Astrocyte of the spinal cord (primary cell): ENCODE data around the gene TXK.

Source experiments
- DNase-seq: peaks from one replicate; pipeline ENCODE4 v3.0.0; 2011; ENCODE audit warnings: low read depth, low spot score
- H3K4me3 ChIP-seq: 2 replicates; pipeline ENCODE4 v1.5.1; 2011; ENCODE audit warnings: low read depth, mild to moderate bottlenecking, low read length, moderate library complexity
- CTCF ChIP-seq: IDR thresholded peaks from 2 replicates; pipeline ENCODE4 v1.5.1; 2012; ENCODE audit warnings: low read depth, mild to moderate bottlenecking, low read length, inconsistent platforms
- in situ Hi-C: cut with HindIII; loops from 2 replicates; pipeline ENCODE4 v1.10.0; 2017; ENCODE audit warnings: low sequenced_read_pairs

TXK gene

GRCh38 chr4:48134081-48134480, at the start of gene TXK:
TXK (minus strand) TSS chr4:48134250; CDS start chr4:48134170, 80 bp downstream.
- H3K4me3 ChIP-seq = no peak within 1 kb of the TSS
- TF ChIP-seq CTCF = no peak
- in situ Hi-C loops = no loop called here
- DNase-seq = no peak

GRCh38 chr4:48180234-48180633, 46.2 kb upstream of the TXK start:
- no peak for TF ChIP-seq CTCF
- in situ Hi-C loops = no loop called here
- DNase-seq = peak; percentile 56
- no peak overlapping the region for H3K4me3 ChIP-seq

GRCh38 chr4:48178931-48179330, 44.9 kb upstream of the TXK start:
- in situ Hi-C loops = no loop called here
- TF ChIP-seq CTCF = no peak
- H3K4me3 ChIP-seq = no peak overlapping the region
- no peak for DNase-seq

- no peak for TF ChIP-seq CTCF
- in situ Hi-C loops = no loop called here
- no peak for DNase-seq
- H3K4me3 ChIP-seq = no peak overlapping the region
These were observed 41.8 kb upstream of the TXK start for GRCh38 chr4:48175806-48176205.

GRCh38 chr4:48175328-48175727, 41.3 kb upstream of the TXK start:
- in situ Hi-C loops = no loop called here
- H3K4me3 ChIP-seq = no peak overlapping the region
- no peak for DNase-seq
- TF ChIP-seq CTCF = no peak

GRCh38 chr4:48173056-48173991, 39.3 kb upstream of the TXK start:
- in situ Hi-C loops = no loop called here
- H3K4me3 ChIP-seq = no peak overlapping the region
- TF ChIP-seq CTCF = no peak
- peak; percentile 88 for DNase-seq
